Choroid plexus epithelial cell (primary cell): ENCODE results near the gene EPHB6.

ENCODE experiments used
- DNase-seq: peaks from one replicate; pipeline ENCODE4 v3.0.0-alpha.2; 2010; ENCODE audit warnings: low read depth
- H3K4me3 ChIP-seq: 2 replicates; pipeline ENCODE4 v1.5.1; 2011; ENCODE audit warnings: low read depth, mild to moderate bottlenecking, control low read depth, low read length, moderate library complexity
- TF ChIP-seq, protein P1 (sequence below): conservative IDR thresholded peaks from 2 replicates; pipeline ENCODE4 v1.5.1; 2011; ENCODE audit warnings: low read depth, mild to moderate bottlenecking, control low read depth, inconsistent platforms, low read length, moderate library complexity

EPHB6 gene

DNA sequence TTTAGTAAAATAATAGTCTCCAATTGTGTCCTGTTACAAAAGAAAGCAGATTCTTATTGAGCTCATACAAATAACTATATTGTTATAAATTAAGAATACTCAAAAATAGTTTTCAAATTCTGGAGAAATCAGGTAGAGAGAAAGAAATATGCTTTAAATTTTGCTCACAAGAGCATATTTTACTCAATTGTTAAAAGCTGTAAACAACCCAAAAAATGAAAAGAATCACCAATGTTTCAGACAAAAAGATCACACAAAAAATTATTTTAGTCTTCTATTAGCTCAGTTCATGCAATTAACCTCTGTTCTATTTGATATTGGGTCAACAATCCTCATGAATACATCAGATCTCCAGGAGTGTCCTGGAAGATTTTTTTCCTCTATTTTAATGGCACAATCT, 49.3 kb downstream of the EPHB6 start:
- TF ChIP-seq, protein P1, sequence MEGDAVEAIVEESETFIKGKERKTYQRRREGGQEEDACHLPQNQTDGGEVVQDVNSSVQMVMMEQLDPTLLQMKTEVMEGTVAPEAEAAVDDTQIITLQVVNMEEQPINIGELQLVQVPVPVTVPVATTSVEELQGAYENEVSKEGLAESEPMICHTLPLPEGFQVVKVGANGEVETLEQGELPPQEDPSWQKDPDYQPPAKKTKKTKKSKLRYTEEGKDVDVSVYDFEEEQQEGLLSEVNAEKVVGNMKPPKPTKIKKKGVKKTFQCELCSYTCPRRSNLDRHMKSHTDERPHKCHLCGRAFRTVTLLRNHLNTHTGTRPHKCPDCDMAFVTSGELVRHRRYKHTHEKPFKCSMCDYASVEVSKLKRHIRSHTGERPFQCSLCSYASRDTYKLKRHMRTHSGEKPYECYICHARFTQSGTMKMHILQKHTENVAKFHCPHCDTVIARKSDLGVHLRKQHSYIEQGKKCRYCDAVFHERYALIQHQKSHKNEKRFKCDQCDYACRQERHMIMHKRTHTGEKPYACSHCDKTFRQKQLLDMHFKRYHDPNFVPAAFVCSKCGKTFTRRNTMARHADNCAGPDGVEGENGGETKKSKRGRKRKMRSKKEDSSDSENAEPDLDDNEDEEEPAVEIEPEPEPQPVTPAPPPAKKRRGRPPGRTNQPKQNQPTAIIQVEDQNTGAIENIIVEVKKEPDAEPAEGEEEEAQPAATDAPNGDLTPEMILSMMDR: no peak
- H3K4me3 ChIP-seq: no peak overlapping the region

DNA sequence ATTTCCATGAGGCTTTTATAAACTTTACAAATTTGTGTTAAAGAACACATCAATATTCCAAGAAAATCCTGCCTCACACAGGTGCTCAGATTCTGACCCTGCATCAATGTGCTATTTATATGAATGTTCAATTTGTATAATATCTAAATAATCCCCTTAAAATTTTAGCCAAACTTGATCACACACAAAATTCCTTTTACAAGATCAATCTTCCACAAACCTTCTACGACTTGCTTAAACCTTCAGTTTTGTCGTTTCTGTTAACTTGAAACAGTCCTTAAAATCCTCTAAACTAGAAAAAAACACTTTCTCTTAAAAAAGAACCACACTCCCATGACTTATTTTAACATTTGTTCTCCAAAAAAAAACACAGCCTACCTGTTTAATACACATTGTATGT, 50.9 kb downstream of the EPHB6 start:
- no peak for DNase-seq
- TF ChIP-seq, protein P1: no peak
- H3K4me3 ChIP-seq: no peak overlapping the region

More for the DNA sequence above, 49.3 kb downstream of the EPHB6 start:
- no peak for DNase-seq

DNA sequence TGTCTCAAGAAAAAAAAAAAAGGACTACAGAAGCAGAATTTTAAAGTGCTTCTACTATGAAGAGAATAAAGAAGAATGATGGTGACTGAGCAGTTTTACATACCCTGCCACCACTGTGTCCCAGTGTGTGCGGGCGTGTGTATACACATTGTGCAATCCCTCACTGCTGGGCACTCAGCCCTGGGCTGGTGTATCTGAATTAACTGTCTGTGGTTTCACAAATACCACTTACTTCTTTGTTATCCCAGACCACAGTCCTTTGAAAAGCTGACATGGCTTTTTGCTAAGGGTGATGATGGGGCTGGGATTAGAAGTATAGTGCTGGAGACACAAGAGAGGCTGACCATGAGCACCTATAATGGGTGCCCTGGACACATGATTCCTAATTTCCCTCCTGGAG, 51.8 kb downstream of the EPHB6 start:
- H3K4me3 ChIP-seq: no peak overlapping the region
- DNase-seq: no peak
- TF ChIP-seq, protein P1: no peak

DNA sequence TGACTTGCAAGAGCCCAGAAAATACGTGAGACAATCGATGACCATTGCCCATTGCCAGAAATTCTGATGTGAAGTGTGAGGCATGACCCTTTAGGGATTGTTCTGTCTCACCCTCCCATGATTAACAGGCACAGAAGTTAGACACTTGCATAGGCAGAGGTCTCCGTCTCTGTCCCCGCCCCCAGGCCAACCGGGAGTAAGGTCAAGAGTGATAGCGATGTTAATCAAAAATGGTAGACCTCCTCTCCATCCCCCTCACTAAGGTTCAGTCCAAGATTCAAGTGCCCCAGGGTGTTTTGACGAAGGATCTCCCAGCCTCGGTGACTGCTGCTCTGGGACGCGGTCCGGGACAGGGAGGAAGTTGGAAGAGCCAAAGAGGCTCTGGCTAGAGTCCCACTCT, 53.4 kb downstream of the EPHB6 start:
- DNase-seq: no peak
- H3K4me3 ChIP-seq: no peak overlapping the region
- TF ChIP-seq, protein P1: no peak

DNA sequence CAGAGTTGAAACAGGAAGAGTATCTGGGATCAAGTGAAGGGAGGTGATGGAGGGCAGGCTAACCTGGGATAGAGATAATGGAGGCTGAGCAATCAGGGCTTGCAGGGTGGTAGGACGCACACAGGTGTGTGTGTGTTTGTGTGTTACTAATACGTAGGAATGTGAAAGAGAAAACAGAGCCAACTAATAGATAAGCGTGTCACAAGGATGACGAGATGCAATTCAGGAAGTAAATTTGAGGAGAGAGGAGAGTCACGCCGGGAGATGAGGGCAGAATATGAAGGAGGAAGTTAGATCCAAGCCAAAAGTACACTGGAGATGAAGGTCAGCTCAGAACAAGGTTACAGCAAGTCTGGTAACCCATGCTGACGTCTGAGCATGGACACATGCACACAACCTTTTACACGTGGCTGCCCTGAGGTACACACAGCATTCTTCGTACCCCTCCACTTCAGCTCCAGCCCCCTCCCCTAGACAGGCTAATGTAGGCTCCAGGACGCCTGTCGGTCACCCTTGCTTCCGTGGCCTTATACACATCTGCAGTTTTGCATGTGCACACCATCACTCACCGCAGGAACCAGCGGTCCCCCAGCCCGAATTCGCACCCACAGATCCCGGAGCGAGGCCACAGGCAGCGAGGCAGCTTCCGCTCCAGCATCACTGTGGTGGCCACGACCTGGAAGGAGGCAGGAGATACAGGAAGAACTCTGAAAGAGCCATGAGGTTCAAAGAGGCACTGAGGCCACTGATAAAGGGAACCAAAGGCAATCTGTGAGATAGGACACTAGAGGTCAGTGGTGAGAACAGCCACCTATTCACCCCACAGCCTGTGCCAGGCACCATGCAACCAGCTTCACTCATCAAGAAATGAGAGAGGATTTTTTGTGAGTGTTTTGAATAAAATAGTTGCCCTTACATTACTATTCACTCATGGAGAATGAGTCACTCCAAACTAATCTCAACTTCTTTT, 54.3 kb downstream of the EPHB6 start:
- TF ChIP-seq, protein P1: peak; percentile 13
- H3K4me3 ChIP-seq: no peak overlapping the region
- no peak for DNase-seq

DNA sequence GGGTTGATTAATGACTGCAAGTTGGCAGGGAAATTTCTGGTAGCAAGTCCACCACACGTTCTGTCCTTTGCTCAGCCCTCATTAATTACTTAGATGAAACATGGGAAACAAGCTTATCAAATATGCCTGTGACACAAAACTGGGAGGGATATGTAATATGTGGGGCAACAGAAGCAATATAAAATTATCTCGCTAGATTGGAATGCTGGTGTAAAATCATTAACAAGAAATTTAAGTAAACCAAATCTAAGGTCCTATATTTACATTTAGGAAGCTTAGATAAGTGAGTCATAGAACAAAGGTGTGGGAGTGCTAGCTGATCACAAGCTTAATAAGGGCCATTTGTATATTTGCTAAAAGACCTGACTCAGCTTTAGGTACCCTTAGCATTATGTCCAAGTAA, 55.2 kb downstream of the EPHB6 start:
- TF ChIP-seq, protein P1: no peak
- DNase-seq: no peak
- no peak overlapping the region for H3K4me3 ChIP-seq

DNA sequence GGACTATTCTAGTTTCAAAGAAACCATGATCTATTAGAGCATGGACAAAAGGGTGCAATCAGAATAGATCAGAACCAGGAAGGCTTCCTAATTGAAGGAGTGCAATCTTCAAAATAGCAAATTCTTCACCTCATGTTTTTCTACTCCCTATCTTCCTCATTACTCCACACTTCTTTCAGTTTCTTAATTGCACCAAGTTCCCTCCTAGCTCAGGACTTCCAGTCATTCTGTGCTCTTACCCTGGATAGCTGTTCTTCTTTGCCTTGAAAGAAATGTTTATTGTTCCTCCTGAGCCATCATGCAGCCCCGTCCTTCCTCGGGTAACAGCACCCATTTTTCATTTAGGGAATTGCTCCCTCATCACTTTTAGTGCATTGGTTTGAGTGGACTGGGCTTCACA, 55.6 kb downstream of the EPHB6 start:
- H3K4me3 ChIP-seq: no peak overlapping the region
- DNase-seq: no peak
- TF ChIP-seq, protein P1: no peak
